LNCAP (cell line): ENCODE data around the gene XKRX.

ENCODE experiments used
- CTCF ChIP-seq: fragments of 450-650 bp; IDR thresholded peaks from 2 replicates; pipeline ENCODE4 v1.5.1; 2017; ENCODE audit warnings: mild to moderate bottlenecking

The XKRX gene

DNA sequence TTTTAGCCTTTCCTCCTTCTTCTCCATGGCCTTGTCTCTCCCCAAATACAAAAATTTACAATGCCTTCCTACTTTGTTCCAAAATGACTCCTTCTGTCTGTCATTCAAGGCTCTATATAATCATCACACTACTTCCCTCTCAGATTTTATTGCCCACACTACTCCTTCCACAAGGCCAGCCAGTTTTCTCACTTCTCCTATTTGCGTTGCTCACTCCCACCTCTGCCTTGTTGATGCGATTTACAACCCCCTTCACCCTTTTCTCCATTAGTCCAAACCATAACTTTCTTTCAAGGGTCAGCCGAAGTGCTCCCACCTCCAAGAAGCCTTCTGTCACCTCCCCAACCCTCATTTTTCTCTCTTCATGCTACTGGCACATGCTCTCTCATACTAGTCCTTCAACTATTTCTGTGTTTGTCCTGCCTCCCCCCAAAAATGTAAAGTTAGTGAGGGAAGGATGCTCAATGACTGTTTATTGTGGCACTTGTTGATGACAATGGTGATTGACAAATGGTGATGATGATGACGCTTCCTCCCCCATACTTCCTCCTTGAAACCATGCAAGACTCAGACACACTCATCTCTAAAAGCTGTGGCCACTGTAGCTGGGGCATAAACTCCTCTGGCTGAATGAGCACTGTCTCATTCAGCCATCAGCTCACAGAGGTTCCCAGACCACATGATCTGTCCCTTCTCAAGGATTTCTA is 2.7 kb upstream of the XKRX start:
- no peak for TF ChIP-seq CTCF

DNA sequence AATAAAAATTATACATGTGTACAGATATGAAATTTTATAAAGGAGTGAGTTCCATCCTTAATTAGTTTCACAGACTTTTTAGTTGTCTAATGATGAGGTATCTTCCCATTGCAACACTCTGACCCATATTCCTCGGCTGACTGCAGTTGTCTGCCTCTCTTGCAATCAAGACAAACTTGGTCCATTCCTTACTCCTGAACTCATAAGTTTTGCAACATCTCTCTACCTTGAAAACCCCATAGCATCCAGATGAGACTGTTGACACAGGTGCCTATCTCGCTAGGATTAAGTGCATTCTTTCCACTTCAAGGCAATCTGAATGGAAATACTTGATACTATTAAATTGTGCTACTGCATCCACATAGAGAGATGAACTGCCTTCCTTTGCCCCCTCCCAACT is 2.3 kb downstream of the XKRX start:
- TF ChIP-seq CTCF: no peak

- TF ChIP-seq CTCF: no peak
Observed at GRCh38 chrX:100924375-100924774, 4.3 kb downstream of the XKRX start.

DNA sequence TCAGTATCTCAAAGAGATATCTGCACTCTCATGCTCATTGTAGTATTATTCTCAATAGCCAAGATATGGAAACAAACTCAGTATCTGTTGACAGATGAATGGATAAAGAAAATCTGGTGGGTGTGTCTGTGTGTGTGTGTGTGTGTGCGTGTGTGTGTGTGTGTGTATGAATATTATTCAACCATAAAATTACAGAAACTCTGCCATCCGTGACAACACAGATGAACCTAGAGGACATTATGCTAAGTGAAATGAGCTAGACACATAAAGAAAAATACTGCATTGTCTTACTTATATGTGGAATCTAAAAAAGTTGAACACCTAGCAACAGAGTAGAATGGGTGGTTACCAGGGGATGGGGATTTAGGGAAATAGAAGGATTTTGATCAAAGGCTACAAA is 13.2 kb downstream of the XKRX start:
- no peak for TF ChIP-seq CTCF

GRCh38 chrX:100913111-100913510 is 15.6 kb downstream of the XKRX start:
- no peak for TF ChIP-seq CTCF

GRCh38 chrX:100911731-100912130 is 17.0 kb downstream of the XKRX start:
- no peak for TF ChIP-seq CTCF

DNA sequence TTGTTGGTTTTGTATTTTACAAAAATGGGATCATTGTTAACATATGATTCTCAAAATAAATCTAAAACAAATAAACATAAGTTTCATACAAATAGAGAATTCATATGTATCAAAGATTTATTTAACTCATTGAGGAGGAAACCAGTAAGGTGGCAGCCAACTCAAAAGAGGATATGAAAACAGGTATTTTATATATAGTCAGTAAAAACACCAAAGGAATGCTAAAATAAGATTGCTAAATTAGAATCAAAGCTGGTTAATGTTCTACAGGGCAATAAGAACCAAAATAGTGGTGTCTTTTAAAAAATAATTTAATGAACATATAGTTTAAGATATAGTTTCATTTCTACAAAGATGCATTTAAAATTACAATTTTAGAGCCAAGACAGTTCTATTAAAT is 23.1 kb downstream of the XKRX start:
- TF ChIP-seq CTCF: no peak

DNA sequence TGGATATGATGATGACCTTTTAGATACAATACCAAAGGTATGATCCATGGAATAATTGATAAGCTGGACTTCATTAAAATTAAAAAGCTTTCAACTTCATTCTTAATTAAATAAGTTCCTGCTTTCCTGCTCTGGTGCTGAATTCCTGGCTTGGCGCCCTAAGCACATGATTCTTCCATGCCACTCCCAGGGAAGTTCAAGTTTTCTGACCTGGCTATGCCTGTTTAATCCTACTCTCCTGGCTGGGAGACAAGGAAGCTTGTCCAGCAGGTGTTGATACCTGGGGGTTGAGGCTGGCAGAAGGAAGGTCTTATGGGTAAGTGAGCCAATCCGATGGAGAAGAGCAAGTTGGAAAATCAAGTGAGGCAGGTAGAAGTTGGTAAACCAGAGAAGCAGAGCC is 24.3 kb downstream of the XKRX start:
- TF ChIP-seq CTCF: no peak
